GM18508 (cell line): ENCODE results near the gene CHKA.

Experiments
- ATAC-seq: cut with Tn5 transposase; IDR thresholded peaks from one replicate; pipeline ENCODE4 v1.9.1; 2021; ENCODE audit warnings: moderate number of reproducible peaks; ENCODE audit not compliant: insufficient read depth, unreplicated experiment

CHKA gene

GRCh38 chr11:68145120-68145866 lies 24.1 kb upstream of the CHKA start:
- no peak for ATAC-seq

- no peak for ATAC-seq
These were observed 22.1 kb upstream of the CHKA start for GRCh38 chr11:68143310-68143689.

DNA sequence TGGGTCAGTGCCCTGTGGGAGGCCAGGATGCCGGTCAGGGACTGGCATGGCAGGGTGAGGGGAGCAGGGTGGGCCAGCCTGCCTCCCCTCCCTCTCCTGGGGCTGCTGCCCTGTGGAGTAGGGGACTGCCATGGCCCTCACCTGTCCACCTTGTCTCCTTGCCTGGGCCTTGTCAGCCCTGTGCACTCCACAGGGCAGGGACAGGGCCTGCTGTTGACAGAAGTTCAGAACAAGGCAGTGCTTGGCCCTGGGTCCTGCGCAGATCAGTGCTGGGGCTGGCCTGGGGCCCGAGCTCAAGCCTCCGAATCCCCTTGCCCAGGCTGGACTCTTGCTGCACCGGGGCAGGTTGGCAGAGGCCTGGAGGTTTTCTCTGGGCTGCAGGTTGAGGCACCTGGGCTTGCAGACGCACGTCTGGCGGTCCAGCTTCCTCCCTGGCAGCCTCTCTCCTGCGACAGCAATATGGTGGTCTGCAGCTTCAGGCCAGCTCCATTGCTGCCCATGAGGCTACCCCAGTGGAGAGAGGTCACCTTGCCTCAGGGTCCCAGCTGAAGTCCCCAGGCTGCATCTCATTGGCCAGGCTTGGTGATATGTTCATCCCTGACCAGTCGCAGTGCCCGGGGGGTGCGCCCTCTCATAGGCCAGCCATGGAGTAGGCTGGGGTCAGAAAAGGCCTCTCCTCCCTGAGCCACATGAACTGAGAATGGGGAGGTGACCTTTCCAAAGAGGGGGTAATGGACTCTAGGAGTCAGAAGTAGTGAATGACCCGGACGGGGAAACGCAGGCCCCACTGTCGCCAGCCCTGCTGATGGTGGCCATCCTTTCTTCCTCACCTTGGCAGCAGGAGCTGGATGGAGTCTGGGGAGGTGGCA lies 21.5 kb upstream of the CHKA start:
- no peak for ATAC-seq

- ATAC-seq, result no peak
These were observed 20.8 kb upstream of the CHKA start for GRCh38 chr11:68142028-68142412.

DNA sequence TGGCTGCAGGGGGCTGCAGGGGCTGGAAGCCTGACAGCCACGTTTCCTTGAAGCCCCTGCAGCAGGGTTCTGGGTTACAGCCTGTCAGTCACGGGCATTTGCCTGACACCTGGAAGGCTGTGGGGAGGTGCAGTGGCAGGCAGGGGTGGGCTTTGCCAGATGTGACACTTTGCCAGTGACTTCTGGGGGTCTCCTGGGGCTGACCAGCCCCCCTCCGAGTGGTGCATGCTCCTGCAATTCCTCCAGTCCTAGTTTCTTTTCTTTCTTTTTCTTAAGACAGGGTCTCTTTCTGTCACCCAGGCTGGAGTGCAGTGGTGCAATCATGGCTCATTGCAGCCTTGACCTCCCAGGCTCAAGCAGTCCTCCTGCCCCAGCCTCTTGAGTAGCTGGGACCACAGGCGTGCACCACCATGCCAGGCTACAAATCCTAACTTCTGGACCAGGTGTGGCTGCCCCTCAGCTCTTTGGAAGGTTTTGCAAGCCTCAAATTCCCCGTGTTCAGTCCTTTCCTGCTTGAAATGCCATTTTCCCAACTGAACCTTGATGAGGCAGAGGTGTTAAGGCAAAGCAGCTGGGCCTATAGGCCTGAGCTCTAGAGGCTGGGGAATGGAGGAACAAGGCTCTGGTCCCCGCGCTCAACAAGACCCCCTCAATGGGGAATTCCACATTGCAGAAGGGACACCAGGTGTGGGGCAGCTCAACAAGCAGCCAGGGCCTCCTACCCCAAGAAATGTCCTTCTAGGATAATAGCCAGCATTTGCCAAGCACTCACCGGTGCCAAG lies 20.2 kb upstream of the CHKA start:
- no peak for ATAC-seq

DNA sequence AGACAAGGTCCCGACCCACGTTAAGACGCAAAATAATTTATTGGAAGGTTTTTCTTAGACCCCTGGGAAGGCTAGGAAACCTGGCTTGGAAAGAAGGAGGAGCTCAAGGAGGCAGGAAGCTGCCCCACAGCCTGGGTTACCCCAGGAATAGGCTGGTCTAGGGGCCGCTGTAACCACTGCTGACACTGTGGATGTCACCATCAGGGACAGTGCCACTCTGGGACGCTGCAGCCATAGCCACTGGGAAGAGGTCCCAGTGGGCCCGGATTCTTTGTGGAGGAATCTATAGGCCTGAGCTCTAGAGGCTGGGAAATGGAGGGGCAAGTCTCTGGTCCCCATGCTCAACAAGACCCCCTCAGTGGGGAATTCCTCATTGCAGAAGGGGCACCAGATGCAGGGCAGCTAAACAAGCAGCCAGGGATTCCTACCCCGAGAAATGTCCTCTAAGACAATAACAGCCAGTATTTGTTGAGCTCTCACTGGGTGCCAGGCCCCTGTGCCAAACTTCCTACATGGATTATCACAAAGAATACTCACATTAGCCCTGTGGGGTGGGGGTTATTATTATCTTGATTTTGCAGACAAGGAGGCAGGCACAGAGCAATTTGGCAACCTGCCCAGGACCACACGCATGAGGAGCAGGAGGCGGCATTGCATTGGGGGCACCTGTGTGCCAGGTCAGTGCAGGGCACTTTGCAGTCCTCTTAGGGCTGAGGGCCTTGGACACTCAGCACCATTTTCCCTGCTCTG lies 19.5 kb upstream of the CHKA start:
- no peak for ATAC-seq

GRCh38 chr11:68138237-68138636 lies 17.0 kb upstream of the CHKA start:
- ATAC-seq, result no peak

- ATAC-seq, result no peak
These were observed 16.6 kb upstream of the CHKA start for GRCh38 chr11:68137833-68138232.

DNA sequence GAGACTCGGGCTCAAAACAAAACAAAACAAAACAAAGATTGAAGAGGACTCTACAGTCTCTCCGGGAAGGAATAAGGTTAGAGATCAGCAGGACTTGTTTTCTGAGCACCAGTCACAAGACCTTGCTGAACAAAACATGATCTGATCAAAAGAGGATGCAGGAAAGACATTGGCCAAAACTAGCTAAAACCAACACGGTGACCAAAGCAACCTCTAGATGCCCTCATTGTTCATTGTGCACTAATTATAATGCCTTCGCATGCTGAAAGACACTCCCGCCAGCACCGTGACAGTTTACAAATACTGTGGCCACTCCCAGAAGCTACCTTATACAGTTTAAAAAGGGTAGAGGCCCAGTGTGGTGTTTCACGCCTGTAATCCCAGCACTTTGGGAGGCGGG lies 15.7 kb upstream of the CHKA start:
- no peak for ATAC-seq

DNA sequence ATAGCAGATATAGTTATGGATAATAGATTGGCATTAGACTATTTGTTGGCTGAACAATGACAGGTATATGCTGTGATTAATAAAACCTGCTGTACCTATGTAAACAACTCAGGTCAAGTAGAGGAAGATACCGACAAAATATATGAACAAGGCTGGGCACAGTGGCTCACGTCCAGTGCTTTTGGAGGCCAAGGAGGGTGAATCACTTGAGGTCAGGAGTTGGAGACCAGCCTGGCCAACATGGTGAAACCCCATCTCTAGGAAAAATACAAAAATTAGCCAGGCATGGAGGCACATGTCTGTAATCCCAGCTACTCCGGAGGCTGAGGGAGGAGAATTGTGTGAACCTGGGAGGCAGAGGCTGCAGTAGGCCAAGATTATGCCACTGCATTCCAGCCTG lies 14.0 kb upstream of the CHKA start:
- ATAC-seq, result no peak

DNA sequence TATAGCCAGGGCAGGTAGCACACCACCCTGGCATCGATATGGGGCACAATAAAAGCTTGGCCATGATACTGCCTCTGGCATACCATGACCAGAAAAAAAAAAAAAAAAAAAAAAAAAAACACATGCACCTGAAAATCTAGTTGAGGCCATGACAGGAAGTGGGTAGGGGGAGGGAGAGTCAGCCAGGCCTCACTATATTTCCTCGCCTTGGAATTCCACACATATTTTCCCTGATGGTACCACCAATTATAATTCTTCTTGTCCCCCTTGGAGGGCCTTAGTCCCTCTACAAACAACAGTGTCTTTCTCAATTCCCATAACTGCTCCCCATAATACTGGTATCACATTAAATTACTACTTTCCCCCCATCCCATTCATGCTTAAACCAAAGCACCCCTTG lies 12.6 kb upstream of the CHKA start:
- no peak for ATAC-seq

GRCh38 chr11:68130121-68130520 lies 8.9 kb upstream of the CHKA start:
- ATAC-seq, result no peak

GRCh38 chr11:68128682-68129327 lies 7.6 kb upstream of the CHKA start:
- ATAC-seq, result no peak

DNA sequence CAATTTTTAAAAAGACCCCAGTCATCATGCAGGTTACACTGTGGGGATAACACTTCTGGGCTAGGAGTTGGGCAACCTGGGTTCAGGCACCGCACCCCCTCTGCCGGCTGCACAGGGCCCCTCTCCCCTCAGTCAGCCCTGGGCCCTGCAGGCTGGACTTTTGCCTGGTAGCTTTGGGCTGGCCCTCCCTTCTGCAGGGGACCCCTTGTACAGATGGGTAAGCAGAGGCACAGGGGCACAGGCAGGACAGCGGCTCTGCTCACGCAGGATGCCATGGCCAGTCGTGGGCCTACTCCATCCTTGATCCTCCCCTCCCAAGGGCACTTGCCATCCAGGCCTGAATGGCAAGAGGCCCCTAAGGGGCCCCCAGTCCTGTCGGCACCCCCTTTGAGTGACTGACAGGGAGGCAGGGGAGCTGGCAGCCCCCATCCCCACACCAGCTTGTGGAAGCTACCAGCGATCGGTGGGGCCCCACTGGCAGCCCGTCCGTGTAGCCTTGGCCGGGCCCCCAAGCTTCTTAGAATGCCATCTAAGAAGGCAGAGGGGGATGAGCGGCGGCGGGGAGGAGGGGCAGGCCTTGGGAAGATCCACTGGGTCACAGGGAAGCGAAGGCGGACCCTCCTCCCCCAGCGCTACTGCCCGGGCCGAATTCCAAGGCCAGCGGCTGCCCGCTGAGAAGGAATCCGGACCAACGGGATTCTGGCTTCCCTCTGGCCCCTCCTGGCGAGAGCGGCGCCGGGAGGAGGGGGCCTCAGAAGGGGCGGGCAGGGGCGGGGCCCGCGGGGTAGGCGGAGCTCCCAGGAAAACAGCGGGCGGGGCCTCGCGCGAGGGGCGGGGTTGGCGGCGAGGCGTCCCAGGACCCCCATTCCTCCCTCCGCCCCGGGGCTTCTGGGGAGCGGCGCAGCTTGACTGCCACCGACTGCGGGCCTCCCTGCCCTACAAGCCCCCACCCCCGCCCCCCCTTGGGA lies 6.8 kb upstream of the CHKA start:
- no peak for ATAC-seq

- no peak for ATAC-seq
These were observed 4.0 kb upstream of the CHKA start for GRCh38 chr11:68125164-68125563.

GRCh38 chr11:68122936-68123539 lies 1.9 kb upstream of the CHKA start:
- no peak for ATAC-seq

DNA sequence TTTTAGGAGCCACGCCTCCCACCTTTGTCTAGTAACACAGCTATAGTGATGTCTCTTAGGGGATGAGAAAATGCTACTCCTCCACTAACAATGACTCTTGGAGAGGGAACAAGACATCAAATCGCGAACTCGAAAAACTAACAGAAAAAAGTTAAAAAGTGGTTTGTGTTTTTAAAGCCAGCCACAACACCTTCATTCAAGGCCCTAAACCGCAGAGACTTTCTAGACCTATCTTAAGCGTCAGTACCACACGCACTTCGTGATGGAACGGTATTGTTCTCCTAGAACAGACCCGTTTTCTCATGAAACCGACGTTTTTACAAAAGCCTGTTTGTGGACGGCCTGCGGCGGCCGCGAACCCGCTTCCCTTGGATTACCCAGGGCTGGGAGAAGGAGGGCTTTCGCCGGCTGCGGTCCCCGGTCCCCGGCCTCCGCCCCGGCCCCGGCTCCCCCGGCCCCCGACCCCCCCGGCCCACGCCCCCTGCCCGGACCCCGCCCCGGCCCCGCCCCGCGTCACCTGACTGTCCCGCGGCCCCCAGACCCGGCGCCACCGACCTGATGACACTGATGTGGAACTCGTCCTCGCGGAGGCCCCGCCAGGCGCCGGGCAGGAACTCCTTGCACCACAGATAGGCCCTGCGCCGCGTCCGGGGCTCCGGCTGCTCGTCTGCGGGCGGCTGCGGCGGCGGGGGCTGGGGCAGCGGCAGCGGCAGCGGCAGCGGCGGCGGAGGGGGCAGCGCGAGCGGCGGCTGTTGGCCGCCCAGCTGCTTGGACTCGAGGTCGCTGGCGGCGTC lies 718 bp downstream of the CHKA start:
- no peak for ATAC-seq
